ENCODE data around the gene DCUN1D2.
"Not testable (repeated sequence)": the region's sequence is repeated elsewhere in the genome, so short reads cannot be mapped to it uniquely, and the experiment has no call there.

Gene DCUN1D2

DNA sequence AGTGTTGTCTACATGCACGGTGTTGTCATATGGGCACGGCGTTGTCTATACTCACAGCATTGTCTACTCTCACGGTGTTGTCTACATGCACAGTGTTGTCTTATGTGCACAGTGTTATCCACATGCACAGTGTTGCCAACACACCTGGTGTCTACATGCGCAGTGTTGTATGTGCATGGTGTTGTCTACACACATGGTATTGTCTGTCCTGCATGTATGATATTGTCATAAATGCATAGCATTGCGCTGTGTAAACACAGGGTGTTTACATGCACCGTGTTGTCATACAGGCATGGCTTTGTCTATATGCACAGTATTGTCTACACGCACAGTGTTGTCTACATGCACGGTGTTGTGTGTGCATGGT lies 44.0 kb downstream of the DCUN1D2 start:
- no peak for DNase-seq (ENCODE audit: low spot score)

DNA sequence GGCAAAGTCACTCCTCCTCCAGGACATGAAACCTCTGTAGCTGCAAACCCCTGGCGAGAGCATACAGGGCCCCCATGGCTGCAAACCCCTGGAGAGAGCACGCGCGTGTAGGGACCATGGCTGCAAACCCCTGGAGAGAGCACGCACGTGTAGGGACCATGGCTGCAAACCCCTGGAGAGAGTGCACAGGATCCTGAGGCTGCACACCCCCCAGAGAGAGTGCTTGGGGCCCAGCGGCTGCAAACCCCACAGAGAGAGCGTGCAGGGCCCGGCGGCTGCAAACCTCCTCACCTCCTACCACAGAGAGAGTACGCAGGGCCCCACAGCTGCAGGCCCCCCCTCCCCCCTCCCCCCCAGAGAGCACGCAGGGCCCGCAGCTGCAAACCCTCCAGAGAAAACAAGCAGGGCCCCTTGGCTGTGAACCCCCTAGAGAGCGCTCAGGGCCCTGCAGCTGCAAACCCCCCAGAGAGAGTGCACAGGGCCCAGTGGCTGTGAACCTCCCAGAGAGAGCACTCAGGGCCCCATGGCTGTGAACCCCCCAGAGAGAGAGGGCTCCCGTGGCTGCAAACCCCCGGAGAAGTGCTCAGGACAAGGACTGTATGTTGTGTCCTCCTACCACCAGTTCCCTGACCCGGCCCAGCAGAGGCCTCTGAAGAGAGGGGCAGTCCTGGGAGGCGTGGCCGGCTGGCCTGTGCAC lies 44.6 kb downstream of the DCUN1D2 start:
- no peak for DNase-seq (ENCODE audit: low spot score)

DNA sequence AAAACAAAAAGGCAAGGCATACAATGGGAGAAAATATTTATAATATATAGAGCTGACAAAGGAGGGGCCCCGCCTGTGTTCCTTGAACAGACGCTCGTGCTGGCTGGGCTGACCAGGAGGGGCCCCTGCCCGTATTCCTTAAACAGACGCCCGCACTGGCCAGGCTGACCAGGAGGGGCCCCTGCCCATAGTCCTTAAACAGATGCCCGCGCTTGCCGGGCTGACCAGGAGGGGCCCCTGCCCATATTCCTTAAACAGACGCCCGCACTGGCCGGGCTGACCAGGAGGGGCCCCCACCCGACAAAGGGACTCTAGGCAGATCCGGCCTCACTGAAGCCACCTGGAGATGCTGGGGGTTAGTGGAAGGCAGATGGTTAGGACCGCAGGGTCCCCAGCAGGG lies 46.5 kb downstream of the DCUN1D2 start:
- DNase-seq (ENCODE audit: low spot score): no peak

DNA sequence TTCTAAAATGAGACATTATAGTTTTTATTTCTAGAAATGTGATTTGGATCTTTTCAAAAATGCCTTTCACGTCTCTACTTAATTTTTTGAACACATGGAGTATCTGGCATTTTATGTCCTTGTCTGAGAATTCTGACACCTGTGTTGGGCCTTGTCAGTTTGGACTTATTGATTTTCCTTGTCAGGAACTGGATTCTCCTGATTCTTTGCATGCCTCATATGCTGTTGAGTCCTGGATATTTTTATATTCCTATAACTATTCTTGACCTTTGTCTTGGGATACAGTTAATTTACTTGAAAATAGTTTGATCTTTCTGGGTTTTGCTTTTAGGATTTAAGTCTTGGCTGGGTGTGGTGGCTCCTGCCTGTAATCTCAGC lies 47.5 kb downstream of the DCUN1D2 start:
- DNase-seq (ENCODE audit: low spot score): no peak

DNA sequence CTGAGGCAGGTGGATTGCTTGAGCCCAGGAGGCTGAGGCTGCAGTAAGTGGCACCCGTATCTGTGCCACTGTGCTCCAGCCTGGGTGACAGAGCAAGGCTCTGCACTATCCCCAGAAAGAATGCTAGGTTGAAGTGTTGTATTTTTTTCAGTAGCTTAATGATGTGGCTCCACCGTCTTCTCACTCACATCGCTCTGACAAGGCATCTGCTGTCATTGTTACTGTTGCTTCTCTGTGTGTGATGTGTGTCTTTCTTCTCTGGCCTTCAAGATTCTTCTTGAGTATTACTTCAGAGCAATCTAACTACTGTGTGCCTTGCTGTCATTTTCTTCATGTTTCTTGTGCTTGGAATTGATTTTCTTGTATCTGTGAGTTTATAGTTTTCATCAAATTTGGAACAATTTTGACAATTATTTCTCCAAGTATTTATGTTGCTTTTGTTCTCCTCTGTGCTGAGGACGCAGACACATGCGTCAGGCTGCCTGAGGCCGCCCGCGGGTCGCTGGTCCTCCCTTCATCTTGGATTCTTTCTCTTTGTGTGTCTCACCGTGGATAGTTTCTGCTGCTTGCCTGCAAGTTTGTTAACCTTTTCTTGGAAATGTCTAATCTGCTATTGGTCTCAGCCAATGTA lies 48.0 kb downstream of the DCUN1D2 start:
- no peak for DNase-seq (ENCODE audit: low spot score)

DNA sequence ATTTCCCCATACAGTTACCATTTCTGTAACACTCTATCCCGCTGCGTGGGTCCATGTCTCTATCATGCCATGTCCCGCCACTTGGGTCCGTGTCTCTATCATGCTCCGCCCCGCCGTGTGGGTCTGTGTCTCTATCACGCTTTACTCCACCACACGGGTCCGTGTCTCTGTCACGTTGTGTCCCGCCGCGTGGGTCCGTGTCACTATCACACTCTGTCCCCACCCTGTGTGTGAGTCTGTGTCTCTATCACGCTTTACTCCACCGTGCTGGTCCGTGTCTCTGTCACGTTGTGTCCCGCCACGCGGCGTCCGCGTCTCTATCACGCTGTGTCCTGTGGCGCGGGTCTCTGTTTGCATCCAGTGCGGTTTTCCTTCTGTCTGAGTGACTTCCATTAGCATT lies 48.9 kb downstream of the DCUN1D2 start:
- no peak for DNase-seq (ENCODE audit: low spot score)

DNA sequence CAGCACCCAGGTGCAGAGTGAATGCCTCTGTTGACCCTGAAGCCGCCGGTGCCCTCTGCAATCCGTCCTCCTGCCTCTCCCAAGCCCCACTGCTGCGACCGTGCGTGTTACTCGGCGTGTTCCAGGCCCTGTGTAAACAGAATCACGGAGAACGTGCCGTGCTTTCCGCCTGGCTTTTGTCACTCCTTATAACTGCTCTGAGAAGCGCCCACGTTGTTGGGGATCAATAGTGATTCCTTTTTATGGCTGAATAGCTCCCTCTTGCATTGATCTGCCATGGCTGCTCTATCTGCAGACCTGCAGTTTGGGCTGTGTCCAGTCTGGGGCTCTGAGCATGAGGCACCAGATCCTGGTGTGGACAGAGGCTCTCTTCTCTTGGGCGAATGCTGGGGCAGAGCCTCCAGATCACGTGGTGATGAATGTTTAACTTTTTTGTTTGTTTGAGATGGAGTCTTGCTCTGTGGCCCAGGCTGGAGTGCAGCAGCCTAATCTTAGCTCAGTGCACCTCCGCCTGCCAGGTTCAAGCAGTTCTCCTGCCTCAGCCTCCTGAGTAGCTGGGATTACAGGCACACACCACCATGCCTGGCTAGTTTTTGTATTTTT lies 53.0 kb downstream of the DCUN1D2 start:
- DNase-seq (ENCODE audit: low spot score): no peak

DNA sequence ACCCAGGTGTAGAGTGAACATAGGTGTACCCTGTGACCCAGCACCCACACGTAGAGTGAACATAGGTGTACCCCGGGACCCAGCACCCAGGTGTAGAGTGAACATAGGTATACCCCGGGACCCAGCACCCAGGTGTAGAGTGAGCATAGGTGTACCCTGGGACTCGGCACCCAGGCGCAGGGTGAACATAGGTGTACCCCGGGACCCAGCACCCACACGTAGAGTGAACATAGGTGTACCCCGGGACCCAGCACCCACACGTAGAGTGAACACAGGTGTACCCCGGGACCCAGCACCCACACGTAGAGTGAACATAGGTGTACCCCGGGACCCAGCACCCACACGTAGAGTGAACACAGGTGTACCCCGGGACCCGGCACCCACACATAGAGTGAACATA lies 53.6 kb downstream of the DCUN1D2 start:
- DNase-seq (ENCODE audit: low spot score): not testable (repeated sequence)

DNA sequence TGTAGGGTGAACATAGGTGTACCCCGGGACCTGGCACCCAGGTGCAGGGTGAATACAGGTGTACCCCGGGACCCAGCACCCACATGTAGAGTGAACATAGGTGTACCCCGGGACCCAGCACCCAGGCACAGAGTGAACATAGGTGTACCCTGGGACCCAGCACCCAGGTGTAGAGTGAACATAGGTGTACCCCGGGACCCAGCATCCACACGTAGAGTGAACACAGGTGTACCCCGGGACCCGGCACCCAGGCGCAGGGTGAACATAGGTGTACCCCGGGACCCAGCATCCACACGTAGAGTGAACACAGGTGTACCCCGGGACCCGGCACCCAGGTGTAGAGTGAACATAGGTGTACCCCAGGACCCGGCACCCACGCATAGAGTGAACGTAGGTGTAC lies 54.6 kb downstream of the DCUN1D2 start:
- not testable (repeated sequence) for DNase-seq (ENCODE audit: low spot score)

DNA sequence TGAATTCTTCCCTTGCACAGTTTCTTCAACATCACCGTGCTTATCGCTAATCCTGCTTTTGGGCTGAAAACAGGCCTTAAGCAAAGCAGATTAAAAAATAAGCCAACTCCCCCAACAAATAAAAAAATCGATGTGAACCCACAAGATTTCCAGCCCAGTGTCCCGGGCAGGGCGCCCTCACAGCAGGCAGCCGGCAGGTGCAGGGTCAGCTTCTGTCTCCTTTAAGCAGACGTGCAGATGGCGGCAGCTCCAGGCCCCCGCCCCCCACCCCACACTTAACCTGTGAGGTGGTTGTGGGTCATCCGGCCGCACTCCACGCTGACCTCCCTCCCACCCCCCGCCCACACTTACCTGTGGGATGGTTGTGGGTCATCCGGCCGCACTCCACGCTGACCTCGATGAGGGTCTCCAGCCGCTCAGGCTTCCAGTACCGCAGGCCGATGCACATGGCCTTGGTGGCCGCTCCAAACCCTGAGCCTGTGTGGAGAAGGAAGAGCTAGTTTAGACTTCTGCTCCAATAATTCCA lies 57.1 kb downstream of the DCUN1D2 start:
- no peak for DNase-seq (ENCODE audit: low spot score)

DNA sequence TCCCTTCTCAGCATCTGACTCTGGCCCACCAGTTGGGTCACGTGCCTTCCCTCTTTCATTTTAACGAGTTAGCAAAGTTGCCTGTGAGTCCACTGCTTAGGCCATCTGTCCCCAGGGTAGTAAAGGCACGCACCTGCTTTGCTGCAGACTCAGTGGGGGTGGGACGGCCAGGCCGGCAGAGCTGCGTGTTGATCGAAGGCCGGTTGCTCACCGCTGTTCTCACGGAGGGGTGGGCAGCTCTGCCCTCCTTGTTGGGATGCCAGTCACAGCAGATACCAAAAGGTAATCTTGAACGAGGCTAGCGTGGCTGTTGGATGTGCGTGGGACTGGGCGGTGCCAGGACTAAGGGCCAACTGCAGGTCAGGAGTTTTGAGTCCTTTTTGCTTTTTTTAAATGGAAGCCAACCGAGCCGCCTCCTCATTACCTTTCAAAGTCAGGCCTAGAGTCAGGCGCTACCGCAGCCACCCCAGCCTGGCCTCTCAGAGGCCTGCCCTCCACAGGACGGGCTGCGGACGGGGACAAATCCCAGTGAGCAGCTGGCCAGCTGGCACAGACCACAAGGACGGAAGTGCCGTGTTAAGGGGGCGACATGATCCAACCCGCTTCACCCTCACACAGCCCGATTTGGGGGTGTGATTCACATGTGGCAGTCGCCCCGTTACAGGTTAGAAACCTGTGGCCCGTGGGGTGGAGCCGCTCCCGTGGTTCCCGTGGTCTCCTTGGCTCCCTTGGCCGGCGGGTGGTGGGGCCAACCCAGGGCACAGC lies 57.8 kb downstream of the DCUN1D2 start:
- no peak for DNase-seq (ENCODE audit: low spot score)

DNA sequence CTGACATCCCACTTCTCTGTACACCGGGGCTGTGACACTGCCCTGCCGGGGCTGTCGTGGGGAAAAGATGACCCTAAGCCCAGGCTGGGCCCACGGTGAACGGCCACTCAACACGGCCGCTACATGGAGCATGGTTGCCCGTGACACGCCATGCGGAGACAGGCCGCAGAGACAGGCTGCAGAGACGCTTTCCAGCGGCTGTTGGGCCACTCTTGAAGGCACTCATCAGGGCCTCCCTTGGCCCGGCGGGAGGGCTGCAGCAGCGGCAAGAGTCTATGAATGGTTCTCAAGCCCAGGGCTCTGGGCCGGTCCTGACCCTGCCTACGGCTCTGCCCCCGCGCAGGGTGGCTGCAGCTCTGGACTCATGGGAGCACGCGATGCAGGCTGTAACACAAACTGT lies 59.3 kb downstream of the DCUN1D2 start:
- DNase-seq (ENCODE audit: low spot score): no peak

DNA sequence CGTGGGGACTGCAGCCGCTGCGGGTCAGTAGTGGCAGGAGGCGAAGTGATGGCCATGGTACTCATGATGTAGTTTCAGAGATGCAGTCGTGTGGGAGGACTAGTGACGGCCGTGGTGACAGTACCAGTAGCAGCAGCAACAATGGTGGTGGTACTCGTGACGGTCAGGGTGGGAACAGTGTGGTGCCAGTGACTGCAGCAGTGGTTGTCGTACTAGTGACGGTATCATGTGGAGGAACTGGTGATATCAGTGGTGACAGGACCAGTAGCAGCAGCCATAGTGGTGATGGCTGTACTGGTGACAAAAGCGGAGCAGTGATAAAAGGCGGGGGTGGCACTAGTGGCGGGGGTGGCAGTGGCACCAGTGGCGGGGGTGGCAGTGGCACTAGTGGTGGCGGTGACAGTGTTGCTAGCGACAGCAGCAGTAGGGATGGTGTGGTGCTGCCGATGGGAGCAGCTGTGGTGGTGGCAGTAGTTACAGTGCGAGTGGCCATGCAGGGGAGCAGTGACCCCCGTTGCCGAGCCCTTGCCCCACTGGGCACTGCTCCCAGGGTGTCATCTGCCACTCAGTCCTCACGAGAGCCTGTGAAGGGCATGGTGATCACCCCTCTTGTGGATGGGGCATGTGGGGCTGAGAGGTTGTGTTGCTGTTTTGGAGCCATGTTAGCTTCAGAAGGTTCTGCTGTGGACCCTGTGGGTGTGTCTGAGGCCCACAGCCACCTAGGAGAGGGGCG lies 60.0 kb downstream of the DCUN1D2 start:
- no peak for DNase-seq (ENCODE audit: low spot score)

DNA sequence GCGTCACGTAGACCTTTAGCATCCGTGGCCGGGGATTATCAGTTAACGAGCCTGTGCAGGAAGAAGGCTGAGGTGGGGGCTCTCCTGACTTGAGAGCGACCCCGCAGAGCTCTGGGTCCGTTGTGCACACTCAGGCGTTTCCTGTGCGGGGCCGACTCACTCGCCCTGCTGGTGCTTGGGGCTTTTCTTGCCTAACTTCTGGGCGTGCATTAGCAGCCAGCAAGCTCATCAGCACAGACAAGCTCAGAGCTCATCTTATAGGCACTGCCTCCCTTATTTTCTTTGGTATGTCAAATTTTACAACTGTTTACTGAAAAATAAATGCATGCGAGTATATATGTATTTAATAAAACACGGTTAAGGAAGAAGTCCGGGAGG lies 60.9 kb downstream of the DCUN1D2 start:
- DNase-seq (ENCODE audit: low spot score): no peak

DNA sequence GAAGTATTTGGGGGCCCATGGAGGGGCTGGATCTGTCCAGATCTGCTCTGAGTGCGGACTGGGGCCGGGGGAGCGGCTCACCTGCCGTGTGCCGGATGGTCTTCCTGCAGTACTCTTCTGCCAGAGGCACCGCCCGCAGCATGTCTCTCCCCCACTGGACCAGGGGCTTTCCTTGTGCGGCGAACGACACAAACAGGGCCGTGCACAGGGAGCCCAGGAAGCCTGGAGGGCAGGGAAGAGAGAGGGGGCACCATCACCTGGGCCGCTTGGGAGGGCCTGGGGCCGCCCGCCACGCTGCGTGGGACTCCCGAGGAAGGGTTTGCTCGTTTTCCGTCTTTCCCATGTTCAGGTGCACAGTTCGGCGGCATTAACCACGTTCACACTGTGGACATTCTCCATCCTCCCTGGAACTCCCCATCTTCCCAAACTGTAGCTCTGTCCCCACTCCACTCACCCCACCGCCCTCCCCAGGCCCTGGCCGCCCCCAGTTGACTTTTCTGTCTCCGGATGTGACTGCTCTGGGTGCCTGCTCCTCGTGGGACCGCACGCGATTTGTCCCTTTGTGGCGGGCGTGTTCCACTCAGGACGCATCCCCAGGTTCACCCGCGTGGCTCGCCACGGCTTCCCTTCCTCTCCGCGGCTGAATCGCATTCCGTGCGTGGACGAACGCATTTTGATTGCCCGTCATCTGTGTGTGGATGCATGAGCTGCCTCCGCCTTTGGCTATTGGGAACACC lies 61.5 kb downstream of the DCUN1D2 start:
- DNase-seq (ENCODE audit: low spot score): no peak

DNA sequence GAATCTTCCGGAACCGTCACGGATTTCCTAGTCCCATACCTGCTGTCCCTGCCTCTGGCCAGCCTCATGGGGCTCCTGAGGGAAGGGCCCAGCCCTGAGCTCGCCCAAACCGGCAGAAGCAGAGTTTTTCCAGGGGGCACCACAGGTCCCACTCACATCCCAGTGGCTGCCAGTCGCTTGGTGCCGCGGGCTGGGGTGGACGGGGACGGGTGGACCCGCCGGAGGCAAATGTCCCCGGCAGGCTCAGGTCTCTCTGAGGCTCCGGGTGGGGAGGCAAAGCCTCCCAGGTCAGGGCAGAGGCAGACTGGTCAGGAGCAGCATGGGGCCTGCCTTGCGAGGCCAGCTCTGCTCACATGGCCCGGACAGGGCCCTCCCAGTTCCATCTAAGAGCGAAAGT lies 62.0 kb downstream of the DCUN1D2 start:
- DNase-seq (ENCODE audit: low spot score): no peak

DNA sequence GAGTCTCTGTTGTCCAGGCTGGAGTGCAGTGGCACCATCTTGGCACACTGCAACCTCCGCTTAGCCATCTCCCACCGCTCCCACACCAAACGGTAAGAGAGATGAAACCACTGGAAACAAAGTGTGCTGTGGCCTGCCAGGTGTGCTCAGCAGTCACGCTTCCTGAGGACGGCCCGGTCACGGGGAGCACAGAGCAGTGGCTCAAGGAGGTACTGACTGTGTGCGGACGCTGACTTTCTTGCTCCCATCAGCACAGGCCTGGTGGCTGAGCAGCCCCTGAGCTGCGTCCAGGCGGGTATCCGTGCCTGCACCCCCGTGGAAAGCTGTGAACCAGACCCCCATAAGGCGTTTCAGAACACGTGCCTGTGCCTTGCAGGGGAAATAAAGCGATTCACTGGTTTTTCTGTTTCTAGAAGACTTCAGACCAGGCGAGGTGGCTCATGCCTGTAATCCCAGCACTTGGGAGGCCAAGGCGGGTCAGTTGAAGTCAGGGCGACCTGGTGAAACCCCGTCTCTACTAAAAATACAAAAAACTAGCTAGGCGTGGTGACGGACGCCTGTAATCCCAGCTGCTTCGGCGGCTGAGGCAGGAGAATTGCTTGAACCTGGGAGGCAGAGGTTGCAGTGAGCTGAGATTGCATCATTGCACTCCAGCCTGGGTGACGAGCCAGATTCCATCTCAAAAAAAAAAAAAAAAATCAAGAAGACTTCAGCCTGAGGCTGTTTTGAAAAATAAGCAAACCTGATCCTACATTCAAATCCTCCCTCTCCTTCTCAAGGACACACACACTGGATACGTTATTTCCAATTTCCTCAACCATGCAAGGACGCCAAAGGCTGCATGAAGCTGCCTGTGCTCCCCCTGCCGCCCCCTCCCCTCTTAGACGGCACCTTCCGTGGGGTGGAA lies 62.7 kb downstream of the DCUN1D2 start:
- no peak for DNase-seq (ENCODE audit: low spot score)

DNA sequence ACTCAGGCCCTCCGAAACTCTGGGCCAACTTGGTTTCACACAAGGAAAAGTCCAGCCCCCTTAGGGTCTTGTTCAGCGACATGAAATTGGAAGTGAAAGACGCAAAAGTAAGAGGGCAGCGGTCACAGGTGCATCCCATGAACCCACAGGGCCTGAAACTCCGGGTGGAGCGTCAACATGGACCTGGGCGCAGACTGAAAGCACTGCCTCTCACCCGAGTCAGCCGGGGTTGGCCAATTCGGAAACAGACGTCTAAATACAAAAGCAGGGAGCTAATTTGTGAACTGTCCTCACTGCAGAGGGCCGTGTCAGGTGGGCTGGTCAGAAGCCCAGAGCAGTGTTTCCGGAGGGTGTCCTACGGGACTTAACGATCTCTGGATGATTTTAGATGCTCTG lies 63.9 kb downstream of the DCUN1D2 start:
- no peak for DNase-seq (ENCODE audit: low spot score)

DNA sequence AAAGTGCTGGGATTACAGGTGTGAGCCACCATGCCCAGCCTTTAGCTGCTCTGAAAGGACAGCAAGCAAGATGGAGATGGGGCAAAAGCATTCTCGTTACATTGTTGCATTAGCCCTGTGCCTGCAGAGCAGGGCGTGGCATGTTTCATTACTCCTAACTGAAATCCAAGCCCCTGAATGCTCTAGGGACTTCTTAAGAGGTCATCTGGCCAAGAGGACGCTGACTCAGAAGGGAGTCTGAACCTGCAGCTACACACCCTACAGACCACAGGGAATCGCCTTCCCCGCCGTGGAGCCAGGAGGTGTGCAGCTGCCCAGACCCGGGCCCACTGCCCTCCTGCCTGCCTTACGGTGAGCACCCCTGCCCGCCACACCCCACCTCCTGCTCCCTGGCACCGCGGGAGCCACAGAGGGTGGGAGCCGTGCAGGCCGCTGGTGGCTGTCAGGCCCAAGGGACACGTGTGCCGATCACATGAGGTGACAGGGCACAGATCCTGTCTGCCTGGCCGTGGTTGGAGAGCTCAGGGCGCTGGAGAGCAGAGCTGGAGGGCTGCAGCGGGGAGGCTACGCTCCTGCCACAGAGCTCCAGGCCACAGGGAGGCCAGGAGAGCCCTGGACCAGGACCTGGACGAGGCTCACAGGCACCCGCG lies 64.4 kb downstream of the DCUN1D2 start:
- no peak for DNase-seq (ENCODE audit: low spot score)

Measured in kidney tubule cell (primary cell).